HuH-7 (cell line): ENCODE measurements around the gene ACVR1B.

Experiments used
- DNase-seq: peaks from one replicate; pipeline ENCODE4 v3.0.0; 2011; ENCODE audit warnings: low spot score

The ACVR1B gene

GRCh38 chr12:51917041-51917590, 34.4 kb upstream of the ACVR1B start:
- DNase-seq: no peak

- no peak for DNase-seq
Observed at GRCh38 chr12:51917746-51918453, 33.6 kb upstream of the ACVR1B start.

- no peak for DNase-seq
Observed at GRCh38 chr12:51920046-51920445, 31.5 kb upstream of the ACVR1B start.

GRCh38 chr12:51921017-51921725, 30.3 kb upstream of the ACVR1B start:
- DNase-seq: no peak

GRCh38 chr12:51922146-51922545, 29.4 kb upstream of the ACVR1B start:
- DNase-seq: no peak

- DNase-seq: no peak
Observed at GRCh38 chr12:51922762-51923505, 28.6 kb upstream of the ACVR1B start.

- DNase-seq: peak; percentile 79
Observed at GRCh38 chr12:51923506-51924365, 27.8 kb upstream of the ACVR1B start.

GRCh38 chr12:51924551-51925319, 26.8 kb upstream of the ACVR1B start:
- no peak for DNase-seq

GRCh38 chr12:51925346-51926063, 26.0 kb upstream of the ACVR1B start:
- no peak for DNase-seq

GRCh38 chr12:51926064-51926632, 25.4 kb upstream of the ACVR1B start:
- no peak for DNase-seq

GRCh38 chr12:51926718-51927117, 24.8 kb upstream of the ACVR1B start:
- DNase-seq: peak; percentile 67

- peak; percentile 67 for DNase-seq
Observed at GRCh38 chr12:51932218-51933076, 19.1 kb upstream of the ACVR1B start.

GRCh38 chr12:51934080-51934479, 17.4 kb upstream of the ACVR1B start:
- no peak for DNase-seq

- DNase-seq: no peak
Observed at GRCh38 chr12:51937926-51938325, 13.6 kb upstream of the ACVR1B start.

GRCh38 chr12:51938726-51939125, 12.8 kb upstream of the ACVR1B start:
- DNase-seq: no peak

- no peak for DNase-seq
Observed at GRCh38 chr12:51941011-51941581, 10.4 kb upstream of the ACVR1B start.

GRCh38 chr12:51941604-51942003, 9.9 kb upstream of the ACVR1B start:
- DNase-seq: no peak

- no peak for DNase-seq
Observed at GRCh38 chr12:51942056-51942455, 9.4 kb upstream of the ACVR1B start.
